Trophoblast cell (in vitro differentiated cells and primary cell): ENCODE results near the gene ATXN7.
A peak's percentile ranks its signal among the peaks of the same experiment; 100 is the strongest.

Experiments used
- DNase-seq, 2 donors: peaks; one replicate each; pipeline ENCODE4 v3.0.0-alpha.2; 2016
- H2AFZ ChIP-seq: 2 replicates; pipeline ENCODE4 v1.6.1; 2013; ENCODE audit warnings: low read length, moderate library complexity, mild to moderate bottlenecking; ENCODE audit not compliant: insufficient read depth, poor library complexity
- H2AK5ac ChIP-seq: 2 replicates; pipeline ENCODE4 v1.6.1; 2013; ENCODE audit warnings: mild to moderate bottlenecking, low read length
- H2BK120ac ChIP-seq: 2 replicates; pipeline ENCODE4 v1.6.1; 2013; ENCODE audit warnings: low read length, mild to moderate bottlenecking, moderate library complexity; ENCODE audit not compliant: insufficient read depth, poor library complexity
- H2BK12ac ChIP-seq: 2 replicates; pipeline ENCODE4 v1.6.1; 2013; ENCODE audit warnings: mild to moderate bottlenecking, low read length, moderate library complexity
- H2BK5ac ChIP-seq: 2 replicates; pipeline ENCODE4 v1.6.1; 2013; ENCODE audit warnings: low read length, low read depth, moderate library complexity, mild to moderate bottlenecking; ENCODE audit not compliant: poor library complexity
- H3K14ac ChIP-seq: 2 replicates; pipeline ENCODE4 v1.6.1; 2013; ENCODE audit warnings: mild to moderate bottlenecking, low read length
- H3K18ac ChIP-seq: 2 replicates; pipeline ENCODE4 v1.6.1; 2013; ENCODE audit warnings: mild to moderate bottlenecking, low read length
- H3K23ac ChIP-seq: 2 replicates; pipeline ENCODE4 v1.6.1; 2013; ENCODE audit warnings: low read length
- H3K27ac ChIP-seq: 2 replicates; pipeline ENCODE4 v1.5.1; 2013; ENCODE audit warnings: low read depth, mild to moderate bottlenecking, inconsistent platforms, low read length, moderate library complexity
- H3K27me3 ChIP-seq: 2 replicates; pipeline ENCODE4 v1.6.1; 2013; ENCODE audit warnings: inconsistent platforms, mild to moderate bottlenecking, low read length, moderate library complexity; ENCODE audit not compliant: insufficient read depth
- H3K36me3 ChIP-seq, 2 experiments: 1 replicate in 1 of 2; 2 replicates in 1 of 2; pipeline ENCODE4 v1.6.1; 2013; ENCODE audit warnings: low read length in 2 of 2, mild to moderate bottlenecking in 2 of 2, moderate library complexity in 1 of 2; ENCODE audit not compliant: insufficient read depth in 2 of 2, control insufficient read depth in 1 of 2
- H3K4ac ChIP-seq: 2 replicates; pipeline ENCODE4 v1.6.1; 2013; ENCODE audit warnings: low read depth, mild to moderate bottlenecking, low read length, moderate library complexity
- H3K4me1 ChIP-seq, 2 experiments: 1 replicate in 1 of 2; 2 replicates in 1 of 2; pipeline ENCODE4 v1.6.1; 2013; ENCODE audit warnings: low read length in 2 of 2, mild to moderate bottlenecking in 2 of 2, moderate library complexity in 1 of 2; ENCODE audit not compliant: insufficient read depth in 2 of 2, control insufficient read depth in 1 of 2
- H3K4me2 ChIP-seq: 2 replicates; pipeline ENCODE4 v1.6.1; 2013; ENCODE audit warnings: inconsistent platforms, mild to moderate bottlenecking, low read length, moderate library complexity
- H3K4me3 ChIP-seq: 2 replicates; pipeline ENCODE4 v1.5.1; 2013; ENCODE audit warnings: mild to moderate bottlenecking, low read depth, low read length, inconsistent platforms
- H3K79me1 ChIP-seq: one replicate; pipeline ENCODE4 v1.6.1; 2013; ENCODE audit warnings: low read length
- H3K79me2 ChIP-seq: 2 replicates; pipeline ENCODE4 v1.6.1; 2013; ENCODE audit warnings: low read length, mild to moderate bottlenecking; ENCODE audit not compliant: control insufficient read depth, insufficient read depth, poor library complexity
- H3K9ac ChIP-seq: 2 replicates; pipeline ENCODE4 v1.6.1; 2013; ENCODE audit warnings: mild to moderate bottlenecking, low read length
- H3K9me3 ChIP-seq: 2 replicates; pipeline ENCODE4 v1.6.1; 2013; ENCODE audit warnings: low read depth, mild to moderate bottlenecking, control low read depth, inconsistent platforms, low read length; ENCODE audit not compliant: insufficient read depth
- H4K12ac ChIP-seq: 2 replicates; pipeline ENCODE4 v1.6.1; 2013; ENCODE audit warnings: low read depth, mild to moderate bottlenecking, low read length, moderate library complexity
- H4K8ac ChIP-seq: 2 replicates; pipeline ENCODE4 v1.6.1; 2013; ENCODE audit warnings: low read depth, mild to moderate bottlenecking, low read length, moderate library complexity
- H4K91ac ChIP-seq: one replicate; pipeline ENCODE4 v1.6.1; 2013; ENCODE audit warnings: low read depth, mild to moderate bottlenecking, low read length, moderate library complexity
- WGBS: extraction: QIAGEN DNeasy Blood & Tissue Kit; methylation state at CpG from one replicate; pipeline ENCODE4 v1.1.7; 2013; ENCODE audit warnings: missing lambda C conversion rate; ENCODE audit not compliant: insufficient read length, insufficient coverage; ENCODE audit errors: extremely low coverage; 5-methylcytosine and 5-hydroxymethylcytosine counted together

ATXN7 gene

GRCh38 chr3:63955036-63955650 is 91.5 kb downstream of the ATXN7 start:
- H3K27me3 ChIP-seq = no peaks in the 10 kb centered on the region
- no peak overlapping the region for H3K4ac ChIP-seq
- H4K8ac ChIP-seq = no peak overlapping the region
- no peak overlapping the region for H2BK120ac ChIP-seq
- no CpG with 5 or more reads among the region's 3 CpGs for WGBS
- H3K36me3 ChIP-seq = peaks cover 4 to 10% of the 10 kb centered on the region in 2 experiments
- no peak overlapping the region for H4K91ac ChIP-seq
- H3K79me2 ChIP-seq = no peaks in the 10 kb centered on the region
- H3K4me3 ChIP-seq = no peak overlapping the region
- H2AK5ac ChIP-seq = no peak overlapping the region
- peak; percentile 23 to 42 for DNase-seq
- no peak overlapping the region for H3K9ac ChIP-seq
- no peak overlapping the region for H3K4me2 ChIP-seq
- no peak overlapping the region for H3K27ac ChIP-seq
- no peak overlapping the region for H3K18ac ChIP-seq
- no peak overlapping the region for H2AFZ ChIP-seq
- no peak overlapping the region for H4K12ac ChIP-seq
- H3K4me1 ChIP-seq = peaks cover 0 to 4% of the 10 kb centered on the region in 2 experiments
- H3K23ac ChIP-seq = no peak overlapping the region
- no peak overlapping the region for H2BK5ac ChIP-seq
- H3K14ac ChIP-seq = no peak overlapping the region
- H2BK12ac ChIP-seq = no peak overlapping the region
- no peaks in the 10 kb centered on the region for H3K79me1 ChIP-seq
- H3K9me3 ChIP-seq = no peaks in the 10 kb centered on the region

GRCh38 chr3:63955830-63956545 is 92.3 kb downstream of the ATXN7 start:
- Histone ChIP-seq H3K36me3 (peaks cover 4 to 10% of the 10 kb centered on the region in 2 experiments), H3K27me3 (no peaks in the 10 kb centered on the region), H3K9ac (no peak overlapping the region), H2BK120ac (no peak overlapping the region), H3K18ac (no peak overlapping the region), H3K4ac (no peak overlapping the region), H3K9me3 (no peaks in the 10 kb centered on the region), H2BK12ac (no peak overlapping the region), H3K27ac (no peak overlapping the region), H3K4me3 (no peak overlapping the region), H2AFZ (no peak overlapping the region), H2BK5ac (no peak overlapping the region), H3K14ac (no peak overlapping the region), H3K23ac (no peak overlapping the region), H4K91ac (no peak overlapping the region), H3K79me1 (no peaks in the 10 kb centered on the region), H3K4me1 (peaks cover 0 to 4% of the 10 kb centered on the region in 2 experiments), H4K8ac (no peak overlapping the region), H2AK5ac (no peak overlapping the region), H4K12ac (no peak overlapping the region), H3K4me2 (no peak overlapping the region), H3K79me2 (no peaks in the 10 kb centered on the region)
- no peak for DNase-seq
- no CpG with 5 or more reads among the region's 13 CpGs for WGBS

GRCh38 chr3:63959146-63959545 is 95.5 kb downstream of the ATXN7 start:
- no peak overlapping the region for H3K14ac ChIP-seq
- no CpG with 5 or more reads among the region's 3 CpGs for WGBS
- no peak overlapping the region for H2BK12ac ChIP-seq
- peaks cover 0 to 2% of the 10 kb centered on the region in 2 experiments for H3K4me1 ChIP-seq
- no peak overlapping the region for H3K4ac ChIP-seq
- no peak overlapping the region for H4K91ac ChIP-seq
- no peak overlapping the region for H3K9ac ChIP-seq
- no peak for DNase-seq
- H3K79me2 ChIP-seq = no peaks in the 10 kb centered on the region
- no peak overlapping the region for H3K4me2 ChIP-seq
- H2BK120ac ChIP-seq = no peak overlapping the region
- no peak overlapping the region for H3K23ac ChIP-seq
- H2AK5ac ChIP-seq = no peak overlapping the region
- no peaks in the 10 kb centered on the region for H3K9me3 ChIP-seq
- no peak overlapping the region for H2AFZ ChIP-seq
- no peak overlapping the region for H3K18ac ChIP-seq
- H2BK5ac ChIP-seq = no peak overlapping the region
- H3K79me1 ChIP-seq = no peaks in the 10 kb centered on the region
- peaks cover 2 to 7% of the 10 kb centered on the region in 2 experiments for H3K36me3 ChIP-seq
- no peak overlapping the region for H4K12ac ChIP-seq
- H3K27me3 ChIP-seq = no peaks in the 10 kb centered on the region
- H3K27ac ChIP-seq = no peak overlapping the region
- no peak overlapping the region for H3K4me3 ChIP-seq
- no peak overlapping the region for H4K8ac ChIP-seq

GRCh38 chr3:63960048-63960711 is 96.5 kb downstream of the ATXN7 start:
- H3K4me2 ChIP-seq = no peak overlapping the region
- peaks cover 1% of the 10 kb centered on the region for H3K79me1 ChIP-seq
- no peak overlapping the region for H2BK12ac ChIP-seq
- peaks cover 0 to 1% of the 10 kb centered on the region in 2 experiments for H3K36me3 ChIP-seq
- peak in 1 of 2 donors; percentile 48 for DNase-seq
- H3K27me3 ChIP-seq = no peaks in the 10 kb centered on the region
- no peak overlapping the region for H2AK5ac ChIP-seq
- H3K4ac ChIP-seq = no peak overlapping the region
- H3K4me3 ChIP-seq = no peak overlapping the region
- peaks cover 6% of the 10 kb centered on the region in 2 experiments for H3K4me1 ChIP-seq
- no CpG with 5 or more reads among the region's 6 CpGs for WGBS
- H2BK120ac ChIP-seq = no peak overlapping the region
- H3K9ac ChIP-seq = no peak overlapping the region
- no peak overlapping the region for H3K23ac ChIP-seq
- no peak overlapping the region for H4K8ac ChIP-seq
- no peaks in the 10 kb centered on the region for H3K9me3 ChIP-seq
- H4K91ac ChIP-seq = no peak overlapping the region
- no peak overlapping the region for H2BK5ac ChIP-seq
- no peak overlapping the region for H3K18ac ChIP-seq
- no peak overlapping the region for H4K12ac ChIP-seq
- H3K79me2 ChIP-seq = no peaks in the 10 kb centered on the region
- H3K14ac ChIP-seq = no peak overlapping the region
- H3K27ac ChIP-seq = no peak overlapping the region
- no peak overlapping the region for H2AFZ ChIP-seq
